Fibroblast of lung (primary cell): ENCODE data around the gene LPP.
"Not testable (repeated sequence)": the region's sequence is repeated elsewhere in the genome, so short reads cannot be mapped to it uniquely, and the experiment has no call there.

Experiments used
- CTCF ChIP-seq, 2 donors: IDR thresholded peaks in 1 of 2; conservative IDR thresholded peaks in 1 of 2; 1 replicate in 1 of 2; 2 replicates in 1 of 2; pipeline ENCODE4 v1.5.1; 2011 to 2012; ENCODE audit warnings: low read length in 2 of 2, control low read depth in 1 of 2, inconsistent platforms in 1 of 2, low read depth in 1 of 2, mild to moderate bottlenecking in 1 of 2
- EZH2 ChIP-seq: IDR thresholded peaks from 2 replicates; pipeline ENCODE4 v1.5.1; 2012; ENCODE audit warnings: low read length, control low read depth, mild to moderate bottlenecking; ENCODE audit errors: missing control alignments

GRCh38 chr3:188445175-188445574 is 291.2 kb downstream of the LPP start:
- not testable (repeated sequence) for TF ChIP-seq CTCF (conservative IDR thresholded peaks at IDR 0.05 in 1 of 2, IDR thresholded peaks at IDR 0.05 in 1 of 2; ENCODE audit: low read depth in 1 of 2, low read length in 2 of 2); EZH2
